ENCODE data around the gene FAM210B.
"Not testable (repeated sequence)": the region's sequence is repeated elsewhere in the genome, so short reads cannot be mapped to it uniquely, and the experiment has no call there.

Gene FAM210B

GRCh38 chr20:56358600-56359211 is at the start of gene FAM210B:
Gene FAM210B, plus strand, starts transcription at chr20:56358974. Its CDS starts 32 bp downstream, at chr20:56359006.
- peak; percentile 68 for DNase-seq

- DNase-seq: no peak
These were observed 42.7 kb upstream of the FAM210B start for GRCh38 chr20:56316051-56316450.

- DNase-seq: no peak
These were observed 42.3 kb upstream of the FAM210B start for GRCh38 chr20:56316483-56316882.

- no peak for DNase-seq
These were observed 36.1 kb upstream of the FAM210B start for GRCh38 chr20:56322681-56323080.

GRCh38 chr20:56323206-56323605 is 35.6 kb upstream of the FAM210B start:
- no peak for DNase-seq

- no peak for DNase-seq
These were observed 35.1 kb upstream of the FAM210B start for GRCh38 chr20:56323656-56324055.

- DNase-seq: no peak
These were observed 34.0 kb upstream of the FAM210B start for GRCh38 chr20:56324806-56325205.

- DNase-seq: no peak
These were observed 29.9 kb upstream of the FAM210B start for GRCh38 chr20:56328861-56329260.

- DNase-seq: not testable (repeated sequence)
These were observed 22.1 kb upstream of the FAM210B start for GRCh38 chr20:56336709-56337108.

GRCh38 chr20:56342783-56343182 is 16.0 kb upstream of the FAM210B start:
- no peak for DNase-seq

GRCh38 chr20:56343861-56344381 is 14.9 kb upstream of the FAM210B start:
- DNase-seq: no peak

- no peak for DNase-seq
These were observed 12.9 kb upstream of the FAM210B start for GRCh38 chr20:56345911-56346310.

- no peak for DNase-seq
These were observed 11.0 kb upstream of the FAM210B start for GRCh38 chr20:56347628-56348304.

GRCh38 chr20:56348305-56348693 is 10.5 kb upstream of the FAM210B start:
- DNase-seq: no peak

- DNase-seq: no peak
These were observed 10.0 kb upstream of the FAM210B start for GRCh38 chr20:56348746-56349145.

- DNase-seq: no peak
These were observed 7.9 kb upstream of the FAM210B start for GRCh38 chr20:56350842-56351241.

- no peak for DNase-seq
These were observed 6.3 kb upstream of the FAM210B start for GRCh38 chr20:56352345-56353055.

GRCh38 chr20:56353356-56353755 is 5.4 kb upstream of the FAM210B start:
- no peak for DNase-seq

- DNase-seq: no peak
These were observed 704 bp upstream of the FAM210B start for GRCh38 chr20:56358070-56358469.

GRCh38 chr20:56359212-56360132 is 698 bp downstream of the FAM210B start:
- peak; percentile 79 for DNase-seq

GRCh38 chr20:56360133-56360907 is 1.5 kb downstream of the FAM210B start:
- DNase-seq: peak; percentile 39

GRCh38 chr20:56360908-56361205 is 2.1 kb downstream of the FAM210B start:
- peak; percentile 73 for DNase-seq
